ENCODE measurements around the gene COQ5. TPM values are rescaled to one million over a fixed set of nuclear protein-coding genes. Genes with fewer than 3 reads are reported as not detected.

The COQ5 gene
- total and polyA plus RNA-seq, 2 donors from 2014 or later, result 26.5 to 60.8 TPM

DNA sequence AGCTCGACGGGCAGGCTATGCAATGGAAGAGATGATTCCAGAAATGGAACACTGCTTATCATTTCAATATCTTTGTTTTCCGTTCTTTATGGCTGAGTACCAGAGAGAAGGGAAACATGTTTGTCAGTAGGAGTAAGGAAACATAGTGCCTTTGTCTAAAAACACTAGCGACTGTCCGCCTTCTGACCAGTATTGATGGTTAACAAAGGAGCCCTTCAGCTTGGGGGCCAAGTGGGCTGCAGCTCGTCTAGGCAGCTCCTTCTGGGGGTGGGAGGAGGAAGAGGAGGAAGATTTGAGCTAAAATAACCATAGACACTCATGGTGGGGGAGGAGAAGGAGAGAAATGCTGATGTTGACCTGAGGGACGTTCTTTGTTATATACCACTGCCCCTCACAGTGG is 15.0 kb downstream of the COQ5 start:
- H3K9ac ChIP-seq (ENCODE audit: low read length in 3 of 3), result no peak overlapping the region
- TF ChIP-seq, protein P1, sequence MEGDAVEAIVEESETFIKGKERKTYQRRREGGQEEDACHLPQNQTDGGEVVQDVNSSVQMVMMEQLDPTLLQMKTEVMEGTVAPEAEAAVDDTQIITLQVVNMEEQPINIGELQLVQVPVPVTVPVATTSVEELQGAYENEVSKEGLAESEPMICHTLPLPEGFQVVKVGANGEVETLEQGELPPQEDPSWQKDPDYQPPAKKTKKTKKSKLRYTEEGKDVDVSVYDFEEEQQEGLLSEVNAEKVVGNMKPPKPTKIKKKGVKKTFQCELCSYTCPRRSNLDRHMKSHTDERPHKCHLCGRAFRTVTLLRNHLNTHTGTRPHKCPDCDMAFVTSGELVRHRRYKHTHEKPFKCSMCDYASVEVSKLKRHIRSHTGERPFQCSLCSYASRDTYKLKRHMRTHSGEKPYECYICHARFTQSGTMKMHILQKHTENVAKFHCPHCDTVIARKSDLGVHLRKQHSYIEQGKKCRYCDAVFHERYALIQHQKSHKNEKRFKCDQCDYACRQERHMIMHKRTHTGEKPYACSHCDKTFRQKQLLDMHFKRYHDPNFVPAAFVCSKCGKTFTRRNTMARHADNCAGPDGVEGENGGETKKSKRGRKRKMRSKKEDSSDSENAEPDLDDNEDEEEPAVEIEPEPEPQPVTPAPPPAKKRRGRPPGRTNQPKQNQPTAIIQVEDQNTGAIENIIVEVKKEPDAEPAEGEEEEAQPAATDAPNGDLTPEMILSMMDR (IDR thresholded peaks at IDR 0.05; ENCODE audit: borderline replicate concordance, extremely low read depth, insufficient read depth), result no peak
- no peaks in the 10 kb centered on the region for H3K27me3 ChIP-seq (ENCODE audit: control insufficient read depth, insufficient read depth, low read length)
- intact Hi-C loops (cut with DNase I), result no loop called here
- no peak overlapping the region for H3K4me3 ChIP-seq (ENCODE audit: low read length in 3 of 3)
- FAIRE-seq (no peak), DNase-seq (no peak)
- H3K36me3 ChIP-seq (ENCODE audit: control insufficient read depth in 2 of 3, insufficient read depth in 3 of 3, low read length in 3 of 3), result peaks cover 4 to 18% (median 17%) of the 10 kb centered on the region in 3 donors
- no peaks in the 10 kb centered on the region for H3K4me1 ChIP-seq (ENCODE audit: control insufficient read depth in 2 of 3, insufficient read depth in 2 of 3, low read depth in 1 of 3, low read length in 3 of 3)
- no peaks in the 10 kb centered on the region for H3K9me3 ChIP-seq (ENCODE audit: control insufficient read depth in 2 of 3, insufficient read depth in 1 of 3, low read length in 3 of 3)
- no peak overlapping the region for H3K27ac ChIP-seq (ENCODE audit: low read depth in 2 of 2, low read length in 2 of 2)

DNA sequence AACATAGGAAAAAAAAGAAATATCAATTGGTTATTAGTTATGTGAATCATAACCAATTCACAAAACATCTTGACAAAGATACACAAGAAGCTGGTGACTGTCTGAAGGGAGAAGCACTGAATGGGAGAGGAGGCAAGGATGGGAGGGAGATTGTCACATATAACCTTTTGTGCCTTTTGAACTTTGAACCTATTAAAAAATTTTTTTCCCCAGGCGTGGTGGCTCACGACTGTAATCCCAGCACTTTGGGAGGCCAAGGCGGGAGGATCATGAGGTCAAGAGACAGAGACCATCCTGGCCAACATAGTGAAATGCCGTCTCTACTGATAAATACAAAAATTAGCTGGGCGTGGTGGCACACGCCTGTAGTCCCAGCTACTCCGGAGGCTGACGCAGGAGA is 20.4 kb downstream of the COQ5 start:
- no peak overlapping the region for H3K27ac ChIP-seq (ENCODE audit: low read depth in 2 of 2, low read length in 2 of 2)
- no peaks in the 10 kb centered on the region for H3K27me3 ChIP-seq (ENCODE audit: control insufficient read depth, insufficient read depth, low read length)
- no peak overlapping the region for H3K9ac ChIP-seq (ENCODE audit: low read length in 3 of 3)
- FAIRE-seq (no peak), DNase-seq (no peak)
- H3K36me3 ChIP-seq (ENCODE audit: control insufficient read depth in 2 of 3, insufficient read depth in 3 of 3, low read length in 3 of 3), result peaks cover 9 to 19% (median 14%) of the 10 kb centered on the region in 3 donors
- no peaks in the 10 kb centered on the region for H3K9me3 ChIP-seq (ENCODE audit: control insufficient read depth in 2 of 3, insufficient read depth in 1 of 3, low read length in 3 of 3)
- intact Hi-C loops (cut with DNase I), result no loop called here
- no peaks in the 10 kb centered on the region for H3K4me1 ChIP-seq (ENCODE audit: control insufficient read depth in 2 of 3, insufficient read depth in 2 of 3, low read depth in 1 of 3, low read length in 3 of 3)
- no peak overlapping the region for H3K4me3 ChIP-seq (ENCODE audit: low read length in 3 of 3)
- TF ChIP-seq, protein P1 (IDR thresholded peaks at IDR 0.05; ENCODE audit: borderline replicate concordance, extremely low read depth, insufficient read depth), result no peak

DNA sequence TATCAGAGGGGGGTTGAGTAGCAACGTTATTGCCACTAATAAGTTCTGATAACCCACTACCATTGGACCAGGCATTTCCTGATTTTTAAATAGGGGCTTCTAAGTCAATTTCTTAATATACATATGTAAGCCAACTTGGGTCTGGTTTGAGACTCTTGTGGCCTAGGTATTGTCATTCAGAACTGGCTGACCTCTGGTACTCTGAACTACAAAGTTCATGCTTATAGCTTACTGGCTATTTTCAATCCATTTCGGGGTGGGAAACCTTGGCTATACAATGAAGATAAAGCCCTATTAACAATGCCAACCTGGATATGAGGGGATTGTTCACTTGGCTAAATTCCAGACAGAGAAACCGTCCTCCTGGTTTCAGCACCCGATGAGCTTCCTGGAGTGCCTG is 24.4 kb downstream of the COQ5 start:
- Histone ChIP-seq H3K36me3 (ENCODE audit: control insufficient read depth in 2 of 3, insufficient read depth in 3 of 3, low read length in 3 of 3) (peaks cover 7 to 26% (median 7%) of the 10 kb centered on the region in 3 donors), H3K4me1 (ENCODE audit: control insufficient read depth in 2 of 3, insufficient read depth in 2 of 3, low read depth in 1 of 3, low read length in 3 of 3) (no peaks in the 10 kb centered on the region), H3K9me3 (ENCODE audit: control insufficient read depth in 2 of 3, insufficient read depth in 1 of 3, low read length in 3 of 3) (no peaks in the 10 kb centered on the region), H3K27ac (ENCODE audit: low read depth in 2 of 2, low read length in 2 of 2) (no peak overlapping the region), H3K9ac (ENCODE audit: low read length in 3 of 3) (no peak overlapping the region), H3K4me3 (ENCODE audit: low read length in 3 of 3) (no peak overlapping the region), H3K27me3 (ENCODE audit: control insufficient read depth, insufficient read depth, low read length) (no peaks in the 10 kb centered on the region)
- TF ChIP-seq, protein P1 (IDR thresholded peaks at IDR 0.05; ENCODE audit: borderline replicate concordance, extremely low read depth, insufficient read depth), result no peak
- DNase-seq, result no peak
- intact Hi-C loops (cut with DNase I), result no loop called here
- FAIRE-seq, result no peak

DNA sequence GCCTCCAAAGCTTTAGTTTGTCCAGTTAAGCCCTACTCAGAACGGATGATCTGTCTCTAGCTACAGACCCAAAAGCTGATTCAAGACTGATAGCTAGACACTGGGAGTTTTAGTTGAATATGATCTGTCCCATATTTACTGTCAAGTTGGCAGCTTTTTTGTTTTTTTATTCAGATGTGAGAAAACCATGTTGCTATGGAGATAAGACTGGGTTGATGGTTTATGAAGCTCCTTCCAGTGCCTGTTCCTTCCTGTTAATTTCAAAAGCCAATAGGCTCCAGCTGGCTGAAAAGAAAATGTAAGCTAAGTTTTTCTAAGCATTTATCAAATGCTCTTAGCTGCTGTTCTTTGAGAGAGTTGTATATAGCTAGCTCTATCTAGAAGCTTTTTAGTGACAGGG is 28.4 kb downstream of the COQ5 start:
- no peak for FAIRE-seq
- Histone ChIP-seq H3K4me1 (ENCODE audit: control insufficient read depth in 2 of 3, insufficient read depth in 2 of 3, low read depth in 1 of 3, low read length in 3 of 3) (peaks cover 3% of the 10 kb centered on the region in 3 donors), H3K4me3 (ENCODE audit: low read length in 3 of 3) (no peak overlapping the region), H3K9me3 (ENCODE audit: control insufficient read depth in 2 of 3, insufficient read depth in 1 of 3, low read length in 3 of 3) (no peaks in the 10 kb centered on the region), H3K36me3 (ENCODE audit: control insufficient read depth in 2 of 3, insufficient read depth in 3 of 3, low read length in 3 of 3) (peaks cover 4 to 28% (median 10%) of the 10 kb centered on the region in 3 donors), H3K9ac (ENCODE audit: low read length in 3 of 3) (no peak overlapping the region), H3K27me3 (ENCODE audit: control insufficient read depth, insufficient read depth, low read length) (no peaks in the 10 kb centered on the region), H3K27ac (ENCODE audit: low read depth in 2 of 2, low read length in 2 of 2) (no peak overlapping the region)
- intact Hi-C loops (cut with DNase I), result no loop called here
- peak in 1 of 5 donors; percentile 11 for DNase-seq
- TF ChIP-seq, protein P1 (IDR thresholded peaks at IDR 0.05; ENCODE audit: borderline replicate concordance, extremely low read depth, insufficient read depth), result no peak

Data from kidney (tissue), 14 donors.